OCI-LY7 (cell line): ENCODE measurements around the gene MYH6.

Source experiments
- EZH2phosphoT487 ChIP-seq: fragments of 200-600 bp; sonication (generic); IDR thresholded peaks from 2 replicates; pipeline ENCODE4 v1.6.1; 2018; ENCODE audit warnings: low read depth, borderline replicate concordance, mild to moderate bottlenecking, mixed run types, antibody characterized with exemption, low read length, moderate library complexity, mixed read lengths
- TF ChIP-seq, protein P1 (sequence below): fragments of 200-600 bp; sonication (generic); conservative IDR thresholded peaks from 2 replicates; pipeline ENCODE4 v1.5.1; 2014; ENCODE audit warnings: mild to moderate bottlenecking, antibody characterized with exemption, low read length, moderate library complexity, mixed read lengths

DNA sequence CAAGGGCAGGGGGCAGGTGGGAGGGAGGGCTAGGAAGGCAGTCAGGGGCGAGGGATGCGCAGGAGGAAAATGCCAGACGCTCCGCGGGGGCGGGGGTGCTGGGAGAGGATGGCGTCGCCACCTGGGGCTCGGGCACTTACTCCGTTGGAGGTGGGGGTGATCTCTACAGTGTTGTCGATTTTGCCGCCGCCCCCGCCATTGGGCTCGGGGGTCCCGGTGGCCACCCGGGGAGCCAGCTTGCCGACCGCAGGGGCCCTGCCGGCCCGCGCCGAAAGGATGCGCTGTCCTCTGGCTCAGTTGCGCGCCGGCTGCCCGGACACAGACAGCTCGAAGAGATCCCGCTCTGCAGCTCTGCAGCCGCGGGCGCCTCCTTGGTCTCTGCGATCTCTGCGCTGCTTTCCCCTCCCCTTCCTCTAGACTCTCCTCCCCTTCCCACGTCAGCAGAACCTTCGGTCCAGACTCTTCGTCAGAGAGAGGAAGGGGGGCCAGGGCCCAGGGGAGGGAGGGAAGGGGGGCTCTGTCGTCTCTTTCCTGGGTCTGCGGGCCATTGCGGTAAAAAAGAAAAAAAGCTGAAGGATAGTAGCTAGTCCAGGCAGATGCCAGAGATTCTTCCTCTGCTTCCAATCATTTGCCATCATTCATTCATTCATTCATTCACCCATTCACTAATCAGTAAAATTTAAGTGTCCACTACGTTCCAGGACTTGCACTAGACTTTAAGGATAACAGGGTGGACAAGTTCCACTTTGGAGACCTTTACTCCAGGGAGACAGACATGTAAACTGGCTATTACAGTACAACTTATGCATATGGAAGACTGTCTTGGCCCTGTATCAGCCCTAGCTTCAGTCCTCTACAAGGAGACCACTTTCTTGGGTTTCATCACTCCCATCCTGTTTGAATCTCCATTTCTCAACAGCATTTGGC lies 55.3 kb downstream of the MYH6 start, which contains the start of gene SLC22A17:
- TF ChIP-seq, protein P1, sequence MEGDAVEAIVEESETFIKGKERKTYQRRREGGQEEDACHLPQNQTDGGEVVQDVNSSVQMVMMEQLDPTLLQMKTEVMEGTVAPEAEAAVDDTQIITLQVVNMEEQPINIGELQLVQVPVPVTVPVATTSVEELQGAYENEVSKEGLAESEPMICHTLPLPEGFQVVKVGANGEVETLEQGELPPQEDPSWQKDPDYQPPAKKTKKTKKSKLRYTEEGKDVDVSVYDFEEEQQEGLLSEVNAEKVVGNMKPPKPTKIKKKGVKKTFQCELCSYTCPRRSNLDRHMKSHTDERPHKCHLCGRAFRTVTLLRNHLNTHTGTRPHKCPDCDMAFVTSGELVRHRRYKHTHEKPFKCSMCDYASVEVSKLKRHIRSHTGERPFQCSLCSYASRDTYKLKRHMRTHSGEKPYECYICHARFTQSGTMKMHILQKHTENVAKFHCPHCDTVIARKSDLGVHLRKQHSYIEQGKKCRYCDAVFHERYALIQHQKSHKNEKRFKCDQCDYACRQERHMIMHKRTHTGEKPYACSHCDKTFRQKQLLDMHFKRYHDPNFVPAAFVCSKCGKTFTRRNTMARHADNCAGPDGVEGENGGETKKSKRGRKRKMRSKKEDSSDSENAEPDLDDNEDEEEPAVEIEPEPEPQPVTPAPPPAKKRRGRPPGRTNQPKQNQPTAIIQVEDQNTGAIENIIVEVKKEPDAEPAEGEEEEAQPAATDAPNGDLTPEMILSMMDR = no peak
- no peak for TF ChIP-seq EZH2phosphoT487
